Liver (tissue), 9 donors: ENCODE data around the gene KMT2A. TPM values are rescaled to one million over a fixed set of nuclear protein-coding genes. Genes with fewer than 3 reads are reported as not detected.

ENCODE experiments used
- DNase-seq: peaks from one replicate; pipeline ENCODE4 v3.0.0-alpha.2; 2017; ENCODE audit warnings: low spot score
- H3K27ac ChIP-seq, 2 donors: one replicate each; pipeline ENCODE4 v1.7.0; 2013; ENCODE audit warnings: inconsistent platforms in 2 of 2, low read length in 2 of 2, control low read depth in 1 of 2, low read depth in 1 of 2, mild to moderate bottlenecking in 1 of 2
- H3K27me3 ChIP-seq, 4 donors: one replicate each; pipeline versions ENCODE4 v1.6.1 to v1.7.0; 2013; ENCODE audit warnings: low read length in 3 of 4, inconsistent platforms in 1 of 4, mild to moderate bottlenecking in 1 of 4, moderate library complexity in 1 of 4; ENCODE audit not compliant: control insufficient read depth in 4 of 4, insufficient read depth in 4 of 4
- H3K36me3 ChIP-seq, 4 donors: one replicate each; pipeline versions ENCODE4 v1.6.1 to v1.7.0; 2013; ENCODE audit warnings: low read length in 3 of 4, mild to moderate bottlenecking in 3 of 4, low read depth in 1 of 4, moderate library complexity in 1 of 4; ENCODE audit not compliant: control insufficient read depth in 4 of 4, insufficient read depth in 3 of 4
- H3K4me1 ChIP-seq, 4 donors: one replicate each; pipeline versions ENCODE4 v1.6.1 to v1.7.0; 2013; ENCODE audit warnings: low read length in 3 of 4, mild to moderate bottlenecking in 3 of 4, moderate library complexity in 1 of 4; ENCODE audit not compliant: control insufficient read depth in 4 of 4, insufficient read depth in 4 of 4
- H3K4me3 ChIP-seq, 3 donors: one replicate each; pipeline versions ENCODE4 v1.6.1 to v1.7.0; 2013; ENCODE audit warnings: low read length in 3 of 3, control low read depth in 1 of 3, low read depth in 1 of 3, mild to moderate bottlenecking in 1 of 3
- H3K9ac ChIP-seq, 2 donors: one replicate each; pipeline ENCODE4 v1.7.0; 2013; ENCODE audit warnings: low read length in 2 of 2, mild to moderate bottlenecking in 2 of 2, moderate library complexity in 2 of 2, control low read depth in 1 of 2, low read depth in 1 of 2
- H3K9me3 ChIP-seq, 4 donors: one replicate each; pipeline versions ENCODE4 v1.6.1 to v1.7.0; 2013; ENCODE audit warnings: low read length in 3 of 4; ENCODE audit not compliant: control insufficient read depth in 4 of 4
- CTCF ChIP-seq: fragments of 150-350 bp; IDR thresholded peaks from 2 replicates; pipeline ENCODE4 v1.5.1; 2017; ENCODE audit warnings: improper control_type of control experiment, low read depth, low read length; ENCODE audit not compliant: missing input control
- EGR1 ChIP-seq, 2 donors: IDR thresholded peaks; 2 replicates each; pipeline ENCODE4 v1.6.1; 2016 to 2018; ENCODE audit warnings: antibody characterized with exemption in 2 of 2, low read depth in 2 of 2
- FOXA1 ChIP-seq: IDR thresholded peaks from 2 replicates; pipeline ENCODE4 v1.6.1; 2016; ENCODE audit warnings: antibody characterized with exemption
- FOXA2 ChIP-seq: IDR thresholded peaks from 2 replicates; pipeline ENCODE4 v1.6.1; 2016; ENCODE audit warnings: antibody characterized with exemption
- GABPA ChIP-seq, 2 donors: IDR thresholded peaks in 1 of 2; conservative IDR thresholded peaks in 1 of 2; 2 replicates each; pipeline ENCODE4 v1.6.1; 2016; ENCODE audit warnings: antibody characterized with exemption in 2 of 2, mild to moderate bottlenecking in 1 of 2, moderate library complexity in 1 of 2
- HNF4A ChIP-seq, 2 donors: conservative IDR thresholded peaks; 2 replicates each; pipeline ENCODE4 v1.6.1; 2016; ENCODE audit warnings: antibody characterized with exemption in 2 of 2, mild to moderate bottlenecking in 2 of 2
- HNF4G ChIP-seq: IDR thresholded peaks from 2 replicates; pipeline ENCODE4 v1.6.1; 2016; ENCODE audit warnings: antibody characterized with exemption
- JUND ChIP-seq, 2 donors: IDR thresholded peaks; 2 replicates each; pipeline ENCODE4 v1.6.1; 2016; ENCODE audit warnings: antibody characterized with exemption in 2 of 2
- NR2F2 ChIP-seq: IDR thresholded peaks from 2 replicates; pipeline ENCODE4 v1.6.1; 2016; ENCODE audit warnings: antibody characterized with exemption
- RAD21 ChIP-seq, 2 donors: IDR thresholded peaks; 2 replicates each; pipeline ENCODE4 v1.6.1; 2016; ENCODE audit warnings: antibody characterized with exemption in 2 of 2, mild to moderate bottlenecking in 2 of 2
- REST ChIP-seq: IDR thresholded peaks from 2 replicates; pipeline ENCODE4 v1.6.1; 2016; ENCODE audit warnings: antibody characterized with exemption, mild to moderate bottlenecking
- RXRA ChIP-seq, 2 donors: IDR thresholded peaks; 2 replicates each; pipeline ENCODE4 v1.6.1; 2017 to 2018; ENCODE audit warnings: antibody characterized with exemption in 2 of 2, mild to moderate bottlenecking in 1 of 2
- SP1 ChIP-seq: IDR thresholded peaks from 2 replicates; pipeline ENCODE4 v1.6.1; 2018; ENCODE audit warnings: antibody characterized with exemption, mild to moderate bottlenecking
- TAF1 ChIP-seq: conservative IDR thresholded peaks from 2 replicates; pipeline ENCODE4 v1.6.1; 2016; ENCODE audit warnings: antibody characterized with exemption, mild to moderate bottlenecking
- YY1 ChIP-seq: IDR thresholded peaks from 2 replicates; pipeline ENCODE4 v1.6.1; 2016; ENCODE audit warnings: antibody characterized with exemption, mild to moderate bottlenecking
- ZBTB33 ChIP-seq: IDR thresholded peaks from 2 replicates; pipeline ENCODE4 v1.6.1; 2016; ENCODE audit warnings: antibody characterized with exemption
- WGBS: extraction: QIAGEN DNeasy Blood & Tissue Kit; methylation state at CpG from one replicate; pipeline ENCODE4 v1.1.7; 2013; 5-methylcytosine and 5-hydroxymethylcytosine counted together
- polyA plus RNA-seq, 2 donors: library from polyadenylated mRNA; stranded (reverse) in 1 of 2; unstranded in 1 of 2; fragments of 200-250 nt in 1 of 2; fragments of >200 nt in 1 of 2; fragmentation: Nextera tagmentation in 1 of 2; extraction: Ambion mirVana in 1 of 2; gene quantifications; one replicate each; pipeline versions ENCODE4 v1.2.1 to v1.2.3, GENCODE V29; 2013 to 2015
- total RNA-seq, 2 donors: library from RNA; depleted of rRNA; stranded (reverse); fragments of >200 nt; gene quantifications; one replicate each; pipeline ENCODE4 v1.2.3, GENCODE V29; 2014
- TF ChIP-seq, protein P1 (sequence below): IDR thresholded peaks from 2 replicates; pipeline ENCODE4 v1.6.1; 2016; ENCODE audit warnings: antibody characterized with exemption
- TF ChIP-seq, protein P2 (sequence below): IDR thresholded peaks from 2 replicates; pipeline ENCODE4 v1.6.1; 2016; ENCODE audit warnings: antibody characterized with exemption
- donor health status: healthy.
- donor health status: healthy.
- donor health status: healthy.
- donor health status: healthy.
- donor health status: healthy.

KMT2A gene
- total and polyA plus RNA-seq, 4 donors: 4.3 to 27.9 (median 12.9) TPM

DNA sequence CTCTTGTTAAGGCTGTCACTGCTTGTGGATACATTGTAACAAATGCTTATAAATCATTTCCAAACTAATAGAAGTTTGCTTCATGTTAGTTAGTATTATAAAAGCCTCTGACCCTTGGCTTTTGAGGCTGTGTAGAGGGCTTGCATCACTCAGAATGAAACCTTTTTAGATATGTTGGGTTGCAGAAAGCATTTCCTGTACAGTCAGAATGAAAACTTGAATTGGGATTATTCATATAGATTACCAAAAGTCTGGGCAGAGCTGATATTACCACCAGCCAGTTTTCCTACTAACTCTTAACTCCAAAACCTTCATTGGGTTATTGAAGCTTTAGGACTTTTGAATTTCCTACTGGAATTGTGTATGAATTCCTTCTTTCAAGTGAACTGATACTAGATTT is 12.0 kb downstream of the KMT2A start:
- no peaks in the 10 kb centered on the region for H3K27me3 ChIP-seq
- no peak overlapping the region for H3K9ac ChIP-seq
- H3K4me1 ChIP-seq: peaks cover 0 to 6% (median 3%) of the 10 kb centered on the region in 4 donors
- no peak for DNase-seq
- H3K36me3 ChIP-seq: no peaks in the 10 kb centered on the region
- no peak overlapping the region for H3K27ac ChIP-seq
- TF ChIP-seq RAD21 (IDR thresholded peaks at IDR 0.05) (no peak), HNF4A (conservative IDR thresholded peaks at IDR 0.05) (no peak), EGR1 (IDR thresholded peaks at IDR 0.05; ENCODE audit: low read depth in 2 of 2) (no peak), REST (no peak), FOXA1 (no peak), SP1 (no peak), RXRA (IDR thresholded peaks at IDR 0.05) (no peak), GABPA (IDR thresholded peaks at IDR 0.05 in 1 of 2, conservative IDR thresholded peaks at IDR 0.05 in 1 of 2) (no peak), HNF4G (no peak), ZBTB33 (no peak)
- TF ChIP-seq, protein P1, sequence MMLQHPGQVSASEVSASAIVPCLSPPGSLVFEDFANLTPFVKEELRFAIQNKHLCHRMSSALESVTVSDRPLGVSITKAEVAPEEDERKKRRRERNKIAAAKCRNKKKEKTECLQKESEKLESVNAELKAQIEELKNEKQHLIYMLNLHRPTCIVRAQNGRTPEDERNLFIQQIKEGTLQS: no peak
- TF ChIP-seq, protein P2, sequence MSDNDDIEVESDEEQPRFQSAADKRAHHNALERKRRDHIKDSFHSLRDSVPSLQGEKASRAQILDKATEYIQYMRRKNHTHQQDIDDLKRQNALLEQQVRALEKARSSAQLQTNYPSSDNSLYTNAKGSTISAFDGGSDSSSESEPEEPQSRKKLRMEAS: no peak
- H3K9me3 ChIP-seq: no peaks in the 10 kb centered on the region
- H3K4me3 ChIP-seq: no peak overlapping the region

- no peak for DNase-seq
- 97% methylated on average over 4 of the region's 4 CpGs for WGBS
- no peak overlapping the region for H3K9ac ChIP-seq
- no peak overlapping the region for H3K4me3 ChIP-seq
- no peak overlapping the region for H3K27ac ChIP-seq
- no peaks in the 10 kb centered on the region for H3K27me3 ChIP-seq
- H3K4me1 ChIP-seq: peaks cover 0 to 6% (median 3%) of the 10 kb centered on the region in 4 donors
- no peaks in the 10 kb centered on the region for H3K36me3 ChIP-seq
- no peaks in the 10 kb centered on the region for H3K9me3 ChIP-seq
- TF ChIP-seq HNF4G: no peak
- TF ChIP-seq, protein P2: no peak
- TF ChIP-seq CTCF: no peak
- TF ChIP-seq TAF1: no peak
- no peak for TF ChIP-seq FOXA1
- no peak for TF ChIP-seq YY1
- no peak for TF ChIP-seq JUND (IDR thresholded peaks at IDR 0.05)
- TF ChIP-seq ZBTB33: no peak
- no peak for TF ChIP-seq RAD21 (IDR thresholded peaks at IDR 0.05)
- TF ChIP-seq NR2F2: no peak
- no peak for TF ChIP-seq EGR1 (IDR thresholded peaks at IDR 0.05; ENCODE audit: low read depth in 2 of 2)
- no peak for TF ChIP-seq SP1
- TF ChIP-seq REST: no peak
- no peak for TF ChIP-seq FOXA2
Observed at GRCh38 chr11:118449316-118449918, 13.1 kb downstream of the KMT2A start.
